A549 (cell line): ENCODE measurements around the gene CLSTN1. TPM values are rescaled to one million over a fixed set of nuclear protein-coding genes. Genes with fewer than 3 reads are reported as not detected.
A peak's percentile ranks its signal among the peaks of the same experiment; 100 is the strongest.

ENCODE experiments used
- ATAC-seq, 2 experiments: fragments of 200-7000 bp in 1 of 2; fragments of >200 bp in 1 of 2; cut with Nextera tagmentation in 1 of 2; cut with Tn5 transposase in 1 of 2; 3 replicates each; pipeline versions ENCODE4 v1.8.0 to v1.9.1; 2018 to 2020; ENCODE audit warnings: mild to moderate bottlenecking in 1 of 2, moderate library complexity in 1 of 2
- CTCF ChIA-PET: fragments of 300-600 bp; sonication (Branson Sonifier 250); formaldehyde crosslinking; extraction: SDS; loops from one replicate; lab custom pipeline; 2021; ENCODE audit warnings: antibody characterized with exemption, inconsistent platforms; lab: Yijun Ruan, JAX
- POLR2A ChIA-PET: fragments of 350-600 bp; formaldehyde crosslinking; extraction: SDS; loops from one replicate; lab custom pipeline; 2021; ENCODE audit warnings: antibody characterized with exemption, inconsistent platforms; lab: Yijun Ruan, JAX
- DNase-seq, 2 experiments: peaks; one replicate each; pipeline versions ENCODE4 v3.0.0 to v3.0.0-alpha.2; 2011 to 2016; ENCODE audit warnings: low read depth in 1 of 2, low spot score in 1 of 2
- FAIRE-seq: peaks from 2 replicates; lab custom pipeline; 2011; peaks lifted over from hg19 to GRCh38; lab: Jason Lieb, UNC
- H3K27ac ChIP-seq, 2 experiments: fragments of >200 bp; sonication (Bioruptor Twin); formaldehyde crosslinking; 3 replicates each; pipeline ENCODE4 v1.5.1; 2016 to 2017
- H3K4me1 ChIP-seq: fragments of >200 bp; sonication (Bioruptor Twin); formaldehyde crosslinking; 3 replicates; pipeline ENCODE4 v1.6.1; 2016
- H3K4me2 ChIP-seq: fragments of >200 bp; sonication (Bioruptor Twin); formaldehyde crosslinking; 3 replicates; pipeline ENCODE4 v1.6.1; 2016
- H3K4me3 ChIP-seq: fragments of >200 bp; sonication (Bioruptor Twin); formaldehyde crosslinking; 3 replicates; pipeline ENCODE4 v1.5.1; 2016
- H3K9me3 ChIP-seq: fragments of >200 bp; sonication (Bioruptor Twin); formaldehyde crosslinking; 3 replicates; pipeline ENCODE4 v1.6.1; 2016
- CEBPB ChIP-seq, 2 experiments: fragments of >200 bp in 1 of 2; sonication (Bioruptor Twin) in 1 of 2; formaldehyde crosslinking in 1 of 2; IDR thresholded peaks; 2 replicates each; pipeline ENCODE4 v1.6.1; 2012 to 2016
- CHD2 ChIP-seq: fragments of 150-350 bp; IDR thresholded peaks from 2 replicates; pipeline ENCODE4 v1.6.1; 2014; ENCODE audit warnings: low read length; ENCODE audit not compliant: partially characterized antibody
- CTCF ChIP-seq: fragments of >200 bp; sonication (Bioruptor Twin); formaldehyde crosslinking; IDR thresholded peaks from 3 replicates; pipeline ENCODE4 v1.5.1; 2016
- EHF ChIP-seq: fragments of 250-450 bp; sonication (Bioruptor Pico); IDR thresholded peaks from 2 replicates; pipeline ENCODE4 v1.5.0; 2020; ENCODE audit warnings: mild to moderate bottlenecking
- FOSL2 ChIP-seq, 2 experiments: fragments of 450-650 bp in 1 of 2; fragments of >200 bp in 1 of 2; sonication (Bioruptor Twin) in 1 of 2; formaldehyde crosslinking; IDR thresholded peaks; 2 replicates each; pipeline versions ENCODE4 v1.5.0 to v1.6.1; 2016 to 2020; ENCODE audit warnings: mild to moderate bottlenecking in 1 of 2, moderate library complexity in 1 of 2
- HES2 ChIP-seq: fragments of >200 bp; sonication (Bioruptor Twin); formaldehyde crosslinking; IDR thresholded peaks from 2 replicates; pipeline ENCODE4 v1.6.1; 2016
- JUN ChIP-seq, 2 experiments: fragments of >200 bp; sonication (Bioruptor Twin); formaldehyde crosslinking; IDR thresholded peaks; 2 replicates in 1 of 2; 3 replicates in 1 of 2; pipeline ENCODE4 v1.6.1; 2016 to 2017
- JUNB ChIP-seq: fragments of >200 bp; sonication (Bioruptor Twin); formaldehyde crosslinking; IDR thresholded peaks from 2 replicates; pipeline ENCODE4 v1.6.1; 2016
- MAZ ChIP-seq: fragments of 150-350 bp; IDR thresholded peaks from 2 replicates; pipeline ENCODE4 v1.6.1; 2014; ENCODE audit warnings: antibody characterized with exemption, low read depth, low read length, borderline replicate concordance
- MYC ChIP-seq: IDR thresholded peaks from 2 replicates; pipeline ENCODE4 v1.6.1; 2012; ENCODE audit warnings: mild to moderate bottlenecking, inconsistent platforms, low read length, improper control_type of control experiment, borderline replicate concordance
- NFE2L2 ChIP-seq: fragments of 150-350 bp; conservative IDR thresholded peaks from 2 replicates; pipeline ENCODE4 v1.6.1; 2014; ENCODE audit warnings: low read length
- PBX3 ChIP-seq: IDR thresholded peaks from 2 replicates; pipeline ENCODE4 v1.6.1; 2012
- RNF2 ChIP-seq: fragments of 200-600 bp; sonication (generic); IDR thresholded peaks from 2 replicates; pipeline ENCODE4 v1.6.1; 2016; ENCODE audit warnings: low read depth, mild to moderate bottlenecking, antibody characterized with exemption, moderate library complexity, borderline replicate concordance
- SREBF2 ChIP-seq: fragments of 450-650 bp; IDR thresholded peaks from 2 replicates; pipeline ENCODE4 v1.6.1; 2014; ENCODE audit warnings: mild to moderate bottlenecking, moderate library complexity
- TFCP2L1 ChIP-seq: fragments of 250-450 bp; sonication (Bioruptor Pico); IDR thresholded peaks from 2 replicates; pipeline ENCODE4 v1.5.0; 2021; ENCODE audit warnings: mild to moderate bottlenecking
- USF2 ChIP-seq: fragments of 450-650 bp; IDR thresholded peaks from 2 replicates; pipeline ENCODE4 v1.6.1; 2014; ENCODE audit warnings: antibody characterized with exemption
- ZC3H11A ChIP-seq: fragments of 450-650 bp; IDR thresholded peaks from 2 replicates; pipeline ENCODE4 v1.6.1; 2014; ENCODE audit warnings: antibody characterized with exemption, mild to moderate bottlenecking
- WGBS: methylation state at CpG from one replicate; pipeline ENCODE4 v1.1.6; 2017; ENCODE audit errors: missing lambda C conversion rate; 5-methylcytosine and 5-hydroxymethylcytosine counted together
- polyA plus RNA-seq, 4 experiments: library from polyadenylated mRNA; depleted of rRNA in 3 of 4; stranded (reverse); fragments of >200 nt; fragmentation: RNase III in 1 of 4; extraction: RNeasy Plus Mini Kit Qiagen cat#74134 plus additional on column Dnase treatment in 1 of 4; gene quantifications; 2 replicates in 3 of 4; 3 replicates in 1 of 4; pipeline ENCODE4 v1.2.3, GENCODE V29; 2011 to 2017

CLSTN1 gene
- polyA plus RNA-seq, 2 of the 4 experiments (the other 2 are of a cell fraction), result 27.3 to 56.1 TPM

- WGBS, result 89% methylated on average over 6 of the region's 6 CpGs
Measured at GRCh38 chr1:9814619-9815018, 9.1 kb downstream of the CLSTN1 start.

GRCh38 chr1:9811239-9811966, 12.4 kb downstream of the CLSTN1 start:
- H3K4me2 ChIP-seq, result no peak overlapping the region

More at GRCh38 chr1:9814619-9815018, 9.1 kb downstream of the CLSTN1 start:
- H3K4me1 ChIP-seq, result peaks cover 32% of the 10 kb centered on the region
- FAIRE-seq (no peak), DNase-seq (no peak), ATAC-seq (no peak)
- TF ChIP-seq EHF (CRISPR knock-in tag), result no peak
- no peak for TF ChIP-seq MAZ
- H3K9me3 ChIP-seq, result no peaks in the 10 kb centered on the region
- peak overlapping the region in 1 of 2 experiments; percentile 28; a peak in 1 of 6 replicates for H3K27ac ChIP-seq
- ChIA-PET POLR2A (no interaction called here), CTCF (interaction anchor here (0.9 kb wide), 1 partner anchor 30 kb away, joined by 4 read pairs; no protein-coding TSS in a partner anchor)
- no peak overlapping the region for H3K4me2 ChIP-seq
- no peak overlapping the region for H3K4me3 ChIP-seq

More at GRCh38 chr1:9811239-9811966, 12.4 kb downstream of the CLSTN1 start:
- no peak for FAIRE-seq
- DNase-seq, result no peak
- Histone ChIP-seq H3K4me3 (no peak overlapping the region), H3K9me3 (no peaks in the 10 kb centered on the region), H3K27ac (no peak overlapping the region), H3K4me1 (peaks cover 26% of the 10 kb centered on the region)
- 69% methylated on average over 6 of the region's 6 CpGs for WGBS
- TF ChIP-seq MAZ, result no peak
- no peak for TF ChIP-seq JUN (IDR thresholded peaks at IDR 0.05)
- no peak for TF ChIP-seq CTCF
- TF ChIP-seq MYC, result no peak
- TF ChIP-seq FOSL2 (IDR thresholded peaks at IDR 0.05), result no peak
- no peak for TF ChIP-seq FOSL2 (CRISPR knock-in tag; IDR thresholded peaks at IDR 0.05)
- no peak for TF ChIP-seq CEBPB (IDR thresholded peaks at IDR 0.05)
- no peak for TF ChIP-seq SREBF2
- no peak for TF ChIP-seq TFCP2L1 (CRISPR knock-in tag)
- no peak for TF ChIP-seq JUNB
- no peak for TF ChIP-seq USF2
- no peak for TF ChIP-seq ZC3H11A
- TF ChIP-seq RNF2, result no peak
- TF ChIP-seq HES2, result no peak
- no peak for TF ChIP-seq CHD2
- TF ChIP-seq PBX3, result no peak
- no peak for TF ChIP-seq NFE2L2
- TF ChIP-seq, all 56 proteins: peak for 0
- ChIA-PET CTCF (interaction anchor here (1.3 kb wide), 1 partner anchor 26 kb away, joined by 4 read pairs; no protein-coding TSS in a partner anchor), POLR2A (no interaction called here)
- no peak for ATAC-seq
